GM03348 (cell line): ENCODE measurements around the gene EPS8L2.

Source experiments
- DNase-seq: peaks from one replicate; pipeline ENCODE4 v3.0.0; 2012; ENCODE audit warnings: low spot score

EPS8L2 gene

GRCh38 chr11:763073-763463, 57.0 kb downstream of the EPS8L2 start:
- DNase-seq = no peak

GRCh38 chr11:763549-764321, 57.7 kb downstream of the EPS8L2 start:
- no peak for DNase-seq

- no peak for DNase-seq
These were observed 58.4 kb downstream of the EPS8L2 start for GRCh38 chr11:764322-765024.

- peak; percentile 68 for DNase-seq
These were observed 59.2 kb downstream of the EPS8L2 start for GRCh38 chr11:765025-765801.

GRCh38 chr11:765802-766091, 59.7 kb downstream of the EPS8L2 start:
- DNase-seq = no peak

GRCh38 chr11:766106-766935, 60.3 kb downstream of the EPS8L2 start:
- DNase-seq = no peak

- no peak for DNase-seq
These were observed 60.8 kb downstream of the EPS8L2 start for GRCh38 chr11:766936-767210.

- DNase-seq = no peak
These were observed 61.2 kb downstream of the EPS8L2 start for GRCh38 chr11:767238-767637.

GRCh38 chr11:769887-770641, 64.0 kb downstream of the EPS8L2 start:
- DNase-seq = no peak

GRCh38 chr11:770642-771616, 64.9 kb downstream of the EPS8L2 start:
- DNase-seq = no peak

- DNase-seq = no peak
These were observed 65.7 kb downstream of the EPS8L2 start for GRCh38 chr11:771617-772204.

GRCh38 chr11:772429-773390, 66.7 kb downstream of the EPS8L2 start:
- no peak for DNase-seq

- DNase-seq = no peak
These were observed 67.4 kb downstream of the EPS8L2 start for GRCh38 chr11:773425-773824.

- DNase-seq = no peak
These were observed 67.8 kb downstream of the EPS8L2 start for GRCh38 chr11:773830-774229.

GRCh38 chr11:774873-775592, 69.0 kb downstream of the EPS8L2 start:
- peak; percentile 53 for DNase-seq

GRCh38 chr11:776263-776560, 70.2 kb downstream of the EPS8L2 start:
- DNase-seq = no peak

GRCh38 chr11:776561-777287, 70.7 kb downstream of the EPS8L2 start:
- DNase-seq = no peak
